ENCODE data around the gene KIRREL1.
A peak's percentile ranks its signal among the peaks of the same experiment; 100 is the strongest.

Gene KIRREL1

DNA sequence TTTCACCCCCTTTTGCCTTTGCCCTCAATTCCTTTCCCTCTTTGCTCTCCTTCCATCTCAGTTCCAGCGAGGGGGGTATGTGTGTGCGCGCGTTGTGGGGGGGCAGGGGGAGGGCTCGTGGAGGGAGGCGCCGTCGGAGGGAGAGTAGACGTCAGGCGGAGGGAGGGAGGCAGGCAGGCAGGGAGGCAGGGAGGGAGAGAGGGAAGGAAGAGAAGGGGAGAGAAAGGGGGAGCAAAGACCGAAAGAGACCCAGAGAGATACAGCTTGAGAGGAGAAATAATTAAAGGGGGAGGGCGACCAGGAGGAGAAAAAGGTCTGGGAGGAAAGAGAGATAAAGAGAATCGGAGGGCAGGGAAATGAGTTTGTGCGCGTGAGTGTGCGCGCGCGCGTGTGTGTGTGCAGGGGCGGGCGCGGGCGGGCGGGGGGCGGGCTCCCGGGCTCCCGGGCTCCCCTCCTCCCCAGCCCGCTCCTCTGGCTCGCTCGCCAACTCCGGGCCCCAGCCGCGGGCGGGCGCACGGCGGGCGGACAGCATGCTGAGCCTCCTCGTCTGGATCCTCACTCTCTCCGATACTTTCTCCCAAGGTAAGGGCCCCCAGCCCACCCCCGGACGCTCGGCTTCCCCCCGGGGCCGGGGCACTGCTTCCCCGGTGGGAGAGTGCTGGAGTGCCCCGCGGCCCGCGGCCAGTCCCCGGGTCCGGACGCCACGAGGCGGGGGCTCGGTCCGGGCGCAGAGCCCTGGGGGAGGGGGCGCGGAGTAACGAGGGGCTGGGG lies at the start of gene KIRREL1:
TSS of gene KIRREL1 (plus strand) at position 499 of the 771 bp plus-strand sequence. CDS start at position 531, 32 bp downstream.
- peak; percentile 72 for DNase-seq

DNA sequence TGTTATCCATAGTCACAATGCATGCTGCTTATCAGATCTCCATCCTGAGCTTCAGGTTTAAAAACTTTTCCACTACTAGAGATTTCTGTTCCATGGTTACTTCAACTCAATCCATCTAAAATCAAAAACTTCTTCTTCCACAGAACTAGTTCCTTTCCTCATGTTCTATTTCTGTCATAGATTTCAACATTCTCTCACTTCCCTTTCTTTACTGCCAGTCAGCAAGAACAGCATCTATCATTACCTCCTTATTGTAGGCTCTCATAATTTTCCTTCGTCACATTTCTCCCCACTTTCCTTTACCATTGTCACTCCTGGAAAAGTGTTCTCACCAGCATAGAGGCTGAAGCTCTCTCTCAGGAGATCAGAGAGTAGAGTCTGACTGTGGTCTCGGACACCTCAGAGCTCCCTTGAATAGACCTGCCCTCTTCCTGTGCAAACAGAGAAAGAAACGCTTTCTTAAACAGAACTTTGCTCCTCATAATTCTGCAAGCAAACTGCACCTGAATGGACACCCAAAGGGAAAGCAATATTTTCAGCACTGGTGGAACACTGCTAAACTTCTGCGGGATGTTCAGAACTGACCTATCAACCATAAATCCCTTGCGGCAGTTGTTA lies 48.7 kb upstream of the KIRREL1 start:
- DNase-seq, result no peak

DNA sequence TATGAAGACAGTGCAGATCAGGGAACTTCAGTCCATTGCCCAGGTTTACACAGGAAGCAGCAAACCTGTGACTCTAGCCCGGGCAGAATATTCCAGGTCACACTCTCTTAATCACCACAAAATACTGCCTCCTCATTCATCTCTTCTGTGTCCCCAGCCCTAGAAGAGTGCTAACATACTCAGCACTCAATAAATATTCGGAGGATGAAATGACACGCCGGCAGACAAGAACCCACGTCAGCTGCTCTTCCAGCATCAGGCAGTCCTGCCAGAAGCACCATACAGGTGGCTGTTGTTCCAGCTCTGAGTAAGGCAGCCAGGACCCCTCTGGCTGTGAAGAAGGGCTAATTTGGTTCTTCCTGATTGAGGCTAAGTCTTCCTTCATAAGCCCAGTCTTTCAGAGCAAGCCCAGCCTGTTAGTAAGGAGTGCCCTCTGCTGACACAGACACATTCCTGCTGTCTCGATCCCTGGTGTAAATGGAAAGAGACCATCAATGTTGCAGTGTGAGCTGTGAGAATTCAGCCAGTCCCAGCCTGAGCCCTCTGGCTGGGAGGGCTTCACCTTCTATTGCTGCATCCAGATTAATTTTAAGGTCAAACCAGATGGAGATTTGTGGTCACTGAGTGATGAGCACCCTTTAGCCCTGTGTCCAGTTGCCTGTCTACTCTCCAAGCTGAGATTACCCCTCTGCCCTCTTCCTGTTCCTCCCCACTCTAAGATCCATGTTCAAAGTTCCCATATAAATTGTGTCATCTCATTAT lies 45.0 kb upstream of the KIRREL1 start:
- DNase-seq, result peak; percentile 21

DNA sequence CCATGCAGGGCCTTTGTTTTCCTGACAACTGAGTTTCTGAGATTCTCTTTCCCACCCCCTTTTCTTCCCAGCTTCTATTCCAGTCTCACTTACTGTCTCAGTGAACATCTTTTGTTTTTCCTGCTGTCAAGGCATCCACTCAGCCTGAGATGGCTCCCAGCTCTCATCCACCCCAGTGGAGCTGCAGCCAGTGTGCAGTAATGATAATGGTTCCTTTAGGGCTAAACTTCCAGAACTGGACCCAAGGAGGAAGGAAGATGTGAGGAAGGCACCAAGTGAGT lies 44.4 kb upstream of the KIRREL1 start:
- no peak for DNase-seq

DNA sequence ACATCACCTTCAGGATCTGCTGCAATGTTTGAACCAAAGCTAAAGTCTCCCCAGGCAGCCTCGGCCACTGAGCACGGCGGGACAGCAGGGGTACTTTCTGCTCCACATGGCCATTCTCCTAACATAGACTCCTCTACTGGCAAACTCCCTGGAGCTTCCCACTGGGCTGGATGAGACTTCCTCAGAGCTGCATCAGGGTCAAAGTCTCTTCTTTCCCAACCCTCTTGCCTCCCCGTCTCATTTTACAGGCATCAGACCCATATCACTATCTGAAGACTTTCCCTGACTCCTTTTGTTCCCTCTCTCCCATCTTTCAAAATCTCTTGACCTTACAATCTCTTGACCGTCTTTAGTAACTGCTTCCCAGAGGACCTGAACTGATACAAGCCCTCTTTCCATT lies 42.2 kb upstream of the KIRREL1 start:
- DNase-seq, result no peak

DNA sequence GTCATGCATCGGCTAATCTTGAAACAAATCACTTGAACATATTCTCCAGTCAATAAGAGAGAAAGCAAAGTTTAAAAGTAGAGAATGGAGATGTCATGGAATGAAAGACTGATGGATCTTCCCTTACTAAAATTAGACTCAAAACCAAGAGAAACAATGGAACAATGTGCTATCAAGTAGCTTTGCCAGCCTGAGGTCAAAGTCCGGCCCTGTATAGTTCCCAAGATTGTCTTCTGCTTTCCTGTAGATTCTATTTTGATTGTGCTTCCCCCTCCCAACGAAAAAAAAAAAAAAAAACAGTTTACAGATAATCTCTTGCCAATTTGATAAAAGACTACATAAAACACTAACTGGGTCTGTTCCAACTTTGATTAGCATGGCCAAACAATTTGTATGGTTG lies 40.8 kb upstream of the KIRREL1 start:
- no peak for DNase-seq

DNA sequence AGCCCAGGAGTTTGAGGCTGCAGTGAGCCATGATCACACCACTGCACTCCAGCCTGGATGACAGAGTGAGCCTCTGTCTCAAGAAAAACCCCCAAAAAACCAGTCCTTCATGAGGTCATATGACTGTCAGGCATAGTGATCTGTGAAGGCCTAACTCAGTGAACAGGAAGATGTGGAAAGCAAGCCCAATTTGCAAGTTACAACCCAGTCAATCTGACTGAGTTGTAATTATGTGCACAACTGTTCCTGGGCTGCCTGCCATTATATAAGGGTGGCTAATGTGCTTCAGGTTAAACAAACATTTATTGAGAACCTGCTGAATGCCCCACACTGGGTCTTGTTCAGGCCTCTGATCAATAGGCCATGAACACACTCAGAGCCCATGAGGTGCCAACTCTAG lies 38.2 kb upstream of the KIRREL1 start:
- no peak for DNase-seq

DNA sequence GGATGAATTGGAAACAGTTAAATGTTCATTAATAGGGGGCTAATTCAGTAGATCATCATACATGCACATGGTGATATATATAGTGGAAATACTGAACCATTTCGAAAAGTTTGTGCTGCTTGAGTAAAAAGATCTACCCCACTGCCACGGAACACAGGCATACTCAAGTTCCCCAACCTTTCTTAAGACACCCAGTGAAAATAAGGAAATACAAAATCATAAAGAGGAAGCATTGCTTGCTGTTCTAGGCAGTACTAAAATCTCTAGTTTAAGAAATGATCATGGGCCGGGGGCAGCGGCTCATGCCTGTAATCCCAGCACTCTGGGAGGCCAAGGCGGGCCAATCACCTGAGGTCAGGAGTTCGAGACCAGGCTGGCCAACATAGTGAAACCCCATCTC lies 37.6 kb upstream of the KIRREL1 start:
- no peak for DNase-seq

DNA sequence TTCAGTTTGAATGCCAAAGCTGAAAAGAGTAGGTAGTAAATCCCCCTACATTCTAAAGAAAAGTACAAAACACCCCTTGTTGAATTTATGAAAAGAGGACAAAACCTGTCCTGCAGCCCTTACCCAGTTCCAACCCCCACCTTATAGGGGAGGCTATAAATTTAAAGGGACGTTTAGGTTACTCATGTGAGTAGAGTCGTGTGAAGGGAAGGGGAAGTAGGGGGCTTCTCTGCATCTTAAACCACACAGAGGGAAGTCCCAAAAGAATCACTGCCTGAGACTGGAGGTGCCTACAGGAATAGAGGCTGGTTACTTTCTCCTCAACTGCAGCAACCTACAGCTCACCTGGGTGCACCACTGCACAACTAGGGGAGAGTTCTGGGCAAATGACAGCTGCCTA lies 36.7 kb upstream of the KIRREL1 start:
- no peak for DNase-seq

DNA sequence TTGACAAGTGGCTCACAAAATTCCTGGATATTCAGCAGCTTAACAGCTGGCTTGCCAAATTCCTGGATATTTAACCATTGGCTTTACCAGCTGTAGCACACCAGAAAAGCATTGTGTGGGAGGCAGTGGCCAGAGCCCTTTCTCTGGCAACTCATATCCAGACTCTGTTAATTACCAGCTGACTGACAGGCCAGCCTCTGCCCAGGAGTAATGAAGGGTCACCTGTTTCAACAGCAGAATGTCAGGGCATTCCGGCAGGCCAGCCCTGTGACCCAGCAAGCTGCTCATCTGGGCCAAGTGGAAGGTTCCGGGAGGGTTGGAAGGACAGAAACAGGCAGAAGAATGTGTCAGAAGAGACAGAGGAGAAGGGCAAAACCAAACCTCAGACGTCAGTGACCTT lies 35.2 kb upstream of the KIRREL1 start:
- no peak for DNase-seq

DNA sequence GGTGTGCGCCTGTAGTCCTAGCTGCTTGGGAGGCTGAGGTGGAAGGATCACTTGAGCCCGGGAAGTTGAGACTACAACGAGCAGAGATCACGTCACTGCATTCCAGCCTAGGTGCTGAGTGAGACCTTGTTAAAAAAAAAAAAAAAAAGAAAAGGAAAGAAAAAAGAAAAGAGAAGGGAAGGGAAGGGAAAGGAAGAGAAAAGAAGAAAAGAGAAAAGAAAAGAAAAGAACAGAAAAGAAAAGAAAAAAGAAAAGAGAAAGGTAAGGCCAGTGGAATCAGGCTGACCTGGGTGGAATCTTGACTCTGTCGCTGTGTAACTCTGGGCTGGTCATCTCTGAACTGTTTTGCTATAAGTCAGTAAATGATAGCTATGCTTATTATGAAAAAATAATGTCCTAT lies 33.7 kb upstream of the KIRREL1 start:
- DNase-seq, result no peak

DNA sequence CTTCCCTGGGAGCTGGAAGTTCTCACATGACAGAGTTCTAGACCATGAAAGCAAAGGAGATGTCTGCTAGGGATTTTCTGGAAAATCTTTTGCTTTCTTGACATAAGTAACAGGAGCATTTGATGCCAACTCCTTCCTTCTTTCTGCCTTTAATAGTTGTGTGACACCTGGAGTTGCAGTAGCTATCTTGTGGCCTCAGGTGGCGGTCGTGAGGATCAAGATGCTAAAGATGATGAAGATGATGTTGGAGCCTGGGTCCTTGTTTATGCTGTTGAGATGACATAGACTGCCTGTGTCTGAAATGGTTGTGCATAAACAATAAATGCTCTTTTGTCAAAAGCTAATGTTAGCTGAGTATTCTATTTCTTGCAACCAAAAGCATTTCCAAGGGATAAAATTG lies 32.7 kb upstream of the KIRREL1 start:
- DNase-seq, result no peak

DNA sequence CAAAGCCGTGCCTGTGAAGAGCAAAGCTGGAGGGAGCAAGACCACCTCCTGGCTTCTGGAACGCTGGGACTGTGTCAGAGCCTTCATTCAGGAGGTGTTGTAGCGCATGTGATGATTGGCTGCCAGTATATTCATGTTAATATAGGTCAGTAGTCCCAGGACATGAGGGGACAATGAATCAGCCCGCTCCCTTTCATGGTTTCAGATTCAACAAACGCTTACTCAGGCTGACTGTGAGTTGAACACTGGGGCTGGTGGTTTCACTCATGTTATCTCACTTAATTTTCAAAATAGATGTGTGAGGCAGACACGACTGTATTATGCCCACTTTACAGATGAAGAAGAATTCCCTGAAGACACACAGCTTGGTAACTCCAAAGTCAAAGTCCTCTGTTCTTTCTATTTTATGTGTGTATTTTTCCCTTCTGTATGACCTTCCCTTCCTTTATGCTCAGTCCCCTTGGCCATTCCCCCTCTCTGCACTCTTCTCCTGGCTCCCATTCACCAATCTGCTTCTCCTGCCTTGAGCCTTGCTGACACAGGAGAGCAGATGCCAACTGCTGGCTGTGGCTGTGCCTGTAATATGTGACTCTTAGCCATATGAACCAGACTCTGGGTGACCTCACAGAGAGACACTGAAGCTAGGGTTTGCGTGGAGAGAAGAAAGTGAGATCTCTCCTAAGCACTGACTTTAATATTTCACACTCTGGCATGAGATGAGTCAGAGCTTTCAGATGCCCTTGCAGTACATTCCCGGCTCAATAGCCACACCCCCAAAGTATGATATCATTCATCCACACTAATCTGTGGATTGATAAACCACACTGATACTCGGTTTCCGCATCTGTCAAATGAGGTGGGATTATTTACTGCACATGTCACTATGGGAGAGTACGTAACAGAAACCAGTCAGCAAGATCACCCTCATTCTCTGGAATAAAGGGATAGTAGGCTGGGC lies 31.4 kb upstream of the KIRREL1 start:
- no peak for DNase-seq

DNA sequence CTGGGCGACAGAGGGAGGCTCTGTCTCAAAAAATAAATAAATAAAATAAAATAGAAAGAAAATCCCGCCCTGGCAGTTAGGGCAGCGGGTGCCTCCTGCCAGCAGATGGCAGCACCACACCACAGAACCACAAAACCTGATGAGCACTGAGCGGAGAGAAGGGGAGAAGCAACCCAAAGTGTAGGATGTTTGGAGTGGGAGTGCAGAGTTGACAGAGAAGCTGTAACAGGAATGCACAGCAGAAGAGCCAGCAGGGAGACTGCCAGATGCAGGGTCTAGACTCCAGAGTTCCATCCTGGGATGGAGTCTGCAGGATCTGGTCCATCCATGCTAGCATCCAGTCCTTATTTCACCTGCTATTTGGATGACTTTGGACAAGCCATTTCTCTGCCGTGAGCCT lies 29.7 kb upstream of the KIRREL1 start:
- DNase-seq, result peak; percentile 61

DNA sequence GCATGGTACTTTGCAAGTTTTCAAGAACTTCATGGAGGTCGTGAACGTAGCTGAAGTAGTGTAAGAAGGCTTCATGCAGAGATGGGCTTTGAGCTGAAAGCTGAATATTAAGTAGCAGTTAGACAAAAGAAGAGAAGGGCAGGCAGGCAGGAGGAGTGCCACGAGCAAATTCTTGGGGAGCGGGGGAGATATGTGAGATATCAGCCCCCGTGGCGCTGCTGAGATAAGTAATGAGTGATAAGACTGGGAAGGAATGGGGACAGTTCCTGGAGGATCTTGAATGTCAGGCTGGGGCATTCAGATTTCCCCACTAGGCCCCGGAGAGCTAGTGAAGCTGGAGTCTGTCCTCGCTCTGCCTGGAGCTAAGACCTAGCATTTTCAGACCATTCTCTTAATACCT lies 27.9 kb upstream of the KIRREL1 start:
- no peak for DNase-seq

DNA sequence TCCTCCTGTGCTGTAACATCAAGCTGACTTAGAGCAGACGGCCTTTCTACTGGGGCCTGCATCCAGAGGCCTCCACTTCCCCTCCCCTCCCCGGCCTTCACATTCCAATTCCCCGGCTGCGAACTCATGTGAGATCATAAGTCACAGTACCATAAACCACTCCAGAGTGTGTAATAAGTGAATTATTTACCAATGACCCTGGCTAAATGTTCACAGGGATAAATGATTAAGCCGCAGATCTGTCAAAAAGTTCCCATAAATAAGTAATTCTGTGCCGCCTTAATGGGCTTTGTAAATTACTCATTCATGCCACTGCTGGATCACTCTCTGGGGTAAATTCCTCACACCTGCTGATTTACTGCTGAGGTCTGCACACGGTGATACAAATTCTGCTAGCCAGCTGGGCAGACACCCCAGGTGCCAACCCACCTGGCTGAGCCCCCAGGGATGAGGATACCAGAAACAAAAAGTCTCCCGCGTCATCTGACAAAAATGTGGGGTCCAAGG lies 27.4 kb upstream of the KIRREL1 start:
- no peak for DNase-seq

DNA sequence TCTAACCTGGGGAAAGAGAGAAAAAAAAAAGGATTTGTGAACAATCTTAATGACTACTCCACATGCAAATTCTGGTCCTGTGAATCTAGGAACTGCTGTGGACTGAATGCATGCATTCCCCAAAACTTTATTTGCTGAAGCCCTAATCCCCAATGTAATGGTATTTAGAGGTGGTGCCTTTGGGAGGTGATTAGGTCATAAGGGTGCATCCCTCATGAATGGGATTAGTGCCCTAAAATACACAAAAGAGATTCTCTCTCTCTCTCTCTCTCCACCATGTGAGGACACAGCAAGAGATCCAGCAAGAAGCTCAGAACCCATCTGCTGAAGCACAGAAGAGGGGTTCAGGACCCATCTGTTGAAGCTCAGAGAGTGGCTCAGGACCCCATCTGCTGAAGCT lies 26.2 kb upstream of the KIRREL1 start:
- DNase-seq, result no peak

DNA sequence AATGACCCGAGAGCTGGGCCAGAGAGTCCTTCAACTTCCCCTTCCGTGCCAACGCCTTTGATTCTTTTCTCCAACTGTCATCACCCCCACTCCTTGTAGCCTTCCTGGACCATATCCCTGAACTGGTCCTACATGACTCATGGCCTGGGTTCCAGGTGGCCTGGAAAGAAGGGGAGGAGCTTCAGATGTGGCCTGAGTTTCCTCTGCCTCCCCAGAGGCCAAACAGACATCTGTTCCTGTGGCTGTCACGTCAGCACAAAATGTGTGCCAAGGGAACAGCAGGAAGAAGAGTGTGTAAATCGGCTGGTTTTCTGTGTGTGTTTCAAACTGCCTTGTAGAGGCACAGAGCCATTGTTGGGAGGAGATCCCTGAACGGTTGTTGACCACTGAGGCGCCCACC lies 24.9 kb upstream of the KIRREL1 start:
- no peak for DNase-seq

DNA sequence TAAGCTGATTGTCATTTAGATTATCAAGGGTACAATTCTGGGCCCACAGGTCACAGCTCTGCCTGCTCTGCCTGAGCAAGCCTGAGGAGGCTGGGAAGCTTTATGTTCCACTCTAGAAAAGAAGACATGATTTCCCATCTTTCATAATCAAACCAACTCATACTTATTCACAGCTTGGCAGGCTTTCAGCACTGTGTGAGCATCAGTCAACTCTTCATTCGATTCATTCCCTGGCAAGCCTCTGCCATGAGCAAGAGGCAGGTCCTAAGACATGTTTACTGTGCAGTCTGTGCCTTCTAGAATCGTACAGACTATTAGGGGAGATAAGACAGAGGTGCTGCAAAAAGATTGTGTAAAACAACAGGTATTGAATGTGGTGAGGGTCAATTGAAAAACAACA lies 24.5 kb upstream of the KIRREL1 start:
- no peak for DNase-seq

DNA sequence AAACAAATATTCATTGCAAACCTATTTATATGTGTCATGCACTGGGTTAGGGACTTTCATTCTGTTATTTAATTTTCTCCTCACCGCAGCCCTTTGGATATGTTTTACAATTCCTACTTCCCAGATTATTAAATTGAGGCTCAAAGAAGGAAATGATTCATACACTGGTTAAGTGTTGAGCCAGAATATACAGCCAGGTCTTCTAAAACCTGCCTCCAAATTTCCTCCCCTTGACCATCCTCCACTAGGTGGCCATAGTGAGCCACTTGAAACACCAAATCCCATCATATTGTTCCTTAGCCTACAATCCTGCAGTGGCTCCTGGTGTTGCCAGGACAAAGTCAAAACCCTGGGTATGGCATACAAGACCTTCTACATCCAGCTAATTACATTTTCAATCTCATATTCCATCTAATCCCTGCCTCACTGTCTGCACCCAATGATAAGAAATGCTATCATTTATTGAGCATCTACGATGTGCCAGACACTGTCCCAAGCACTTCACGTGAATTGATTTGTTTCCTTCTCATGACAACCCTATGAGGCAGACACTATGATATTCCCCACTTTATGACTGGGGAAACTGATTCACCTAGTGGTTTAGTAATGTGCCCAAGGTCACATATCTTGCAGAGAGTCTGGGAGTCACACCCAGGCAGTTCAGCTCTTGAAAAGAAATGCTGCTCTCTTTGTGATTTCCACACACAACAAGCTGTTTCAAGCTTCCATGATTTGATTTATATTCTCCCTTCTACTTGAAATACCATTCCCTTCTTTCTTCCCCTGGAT lies 23.6 kb upstream of the KIRREL1 start:
- no peak for DNase-seq

DNA sequence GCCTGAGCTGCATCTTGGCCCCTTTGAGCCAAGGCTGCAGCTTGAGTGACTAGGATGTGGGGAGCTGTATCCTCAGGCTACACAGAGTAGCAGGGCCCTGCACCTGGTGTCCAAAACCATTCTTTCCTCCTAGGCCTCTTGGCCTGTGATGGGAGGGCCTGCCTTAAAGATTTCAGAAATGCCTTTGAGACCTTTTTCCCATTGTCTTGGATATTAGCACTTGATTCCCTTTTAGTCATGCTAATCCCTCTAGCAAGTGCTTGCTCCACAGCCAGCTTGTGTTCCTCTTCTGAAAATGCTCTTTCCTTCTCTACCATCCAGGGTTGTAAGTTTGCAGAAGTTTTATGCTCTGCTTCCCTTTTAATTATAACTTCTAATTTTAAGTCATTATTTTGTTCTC lies 21.7 kb upstream of the KIRREL1 start:
- no peak for DNase-seq
